Liver (tissue), 9 donors: ENCODE data around the gene GPR25. TPM values are rescaled to one million over a fixed set of nuclear protein-coding genes. Genes with fewer than 3 reads are reported as not detected.

Experiments used
- DNase-seq: peaks from one replicate; pipeline ENCODE4 v3.0.0-alpha.2; 2017; ENCODE audit warnings: low spot score
- H3K27ac ChIP-seq, 2 donors: one replicate each; pipeline ENCODE4 v1.7.0; 2013; ENCODE audit warnings: inconsistent platforms in 2 of 2, low read length in 2 of 2, control low read depth in 1 of 2, low read depth in 1 of 2, mild to moderate bottlenecking in 1 of 2
- H3K27me3 ChIP-seq, 4 donors: one replicate each; pipeline versions ENCODE4 v1.6.1 to v1.7.0; 2013; ENCODE audit warnings: low read length in 3 of 4, inconsistent platforms in 1 of 4, mild to moderate bottlenecking in 1 of 4, moderate library complexity in 1 of 4; ENCODE audit not compliant: control insufficient read depth in 4 of 4, insufficient read depth in 4 of 4
- H3K36me3 ChIP-seq, 4 donors: one replicate each; pipeline versions ENCODE4 v1.6.1 to v1.7.0; 2013; ENCODE audit warnings: low read length in 3 of 4, mild to moderate bottlenecking in 3 of 4, low read depth in 1 of 4, moderate library complexity in 1 of 4; ENCODE audit not compliant: control insufficient read depth in 4 of 4, insufficient read depth in 3 of 4
- H3K4me1 ChIP-seq, 4 donors: one replicate each; pipeline versions ENCODE4 v1.6.1 to v1.7.0; 2013; ENCODE audit warnings: low read length in 3 of 4, mild to moderate bottlenecking in 3 of 4, moderate library complexity in 1 of 4; ENCODE audit not compliant: control insufficient read depth in 4 of 4, insufficient read depth in 4 of 4
- H3K4me3 ChIP-seq, 3 donors: one replicate each; pipeline versions ENCODE4 v1.6.1 to v1.7.0; 2013; ENCODE audit warnings: low read length in 3 of 3, control low read depth in 1 of 3, low read depth in 1 of 3, mild to moderate bottlenecking in 1 of 3
- H3K9ac ChIP-seq, 2 donors: one replicate each; pipeline ENCODE4 v1.7.0; 2013; ENCODE audit warnings: low read length in 2 of 2, mild to moderate bottlenecking in 2 of 2, moderate library complexity in 2 of 2, control low read depth in 1 of 2, low read depth in 1 of 2
- H3K9me3 ChIP-seq, 4 donors: one replicate each; pipeline versions ENCODE4 v1.6.1 to v1.7.0; 2013; ENCODE audit warnings: low read length in 3 of 4; ENCODE audit not compliant: control insufficient read depth in 4 of 4
- EGR1 ChIP-seq, 2 donors: IDR thresholded peaks; 2 replicates each; pipeline ENCODE4 v1.6.1; 2016 to 2018; ENCODE audit warnings: antibody characterized with exemption in 2 of 2, low read depth in 2 of 2
- FOXA2 ChIP-seq: IDR thresholded peaks from 2 replicates; pipeline ENCODE4 v1.6.1; 2016; ENCODE audit warnings: antibody characterized with exemption
- HNF4A ChIP-seq, 2 donors: conservative IDR thresholded peaks; 2 replicates each; pipeline ENCODE4 v1.6.1; 2016; ENCODE audit warnings: antibody characterized with exemption in 2 of 2, mild to moderate bottlenecking in 2 of 2
- HNF4G ChIP-seq: IDR thresholded peaks from 2 replicates; pipeline ENCODE4 v1.6.1; 2016; ENCODE audit warnings: antibody characterized with exemption
- JUND ChIP-seq, 2 donors: IDR thresholded peaks; 2 replicates each; pipeline ENCODE4 v1.6.1; 2016; ENCODE audit warnings: antibody characterized with exemption in 2 of 2
- RAD21 ChIP-seq, 2 donors: IDR thresholded peaks; 2 replicates each; pipeline ENCODE4 v1.6.1; 2016; ENCODE audit warnings: antibody characterized with exemption in 2 of 2, mild to moderate bottlenecking in 2 of 2
- RXRA ChIP-seq, 2 donors: IDR thresholded peaks; 2 replicates each; pipeline ENCODE4 v1.6.1; 2017 to 2018; ENCODE audit warnings: antibody characterized with exemption in 2 of 2, mild to moderate bottlenecking in 1 of 2
- SP1 ChIP-seq: IDR thresholded peaks from 2 replicates; pipeline ENCODE4 v1.6.1; 2018; ENCODE audit warnings: antibody characterized with exemption, mild to moderate bottlenecking
- WGBS: extraction: QIAGEN DNeasy Blood & Tissue Kit; methylation state at CpG from one replicate; pipeline ENCODE4 v1.1.7; 2013; 5-methylcytosine and 5-hydroxymethylcytosine counted together
- polyA plus RNA-seq, 2 donors: library from polyadenylated mRNA; stranded (reverse) in 1 of 2; unstranded in 1 of 2; fragments of 200-250 nt in 1 of 2; fragments of >200 nt in 1 of 2; fragmentation: Nextera tagmentation in 1 of 2; extraction: Ambion mirVana in 1 of 2; gene quantifications; one replicate each; pipeline versions ENCODE4 v1.2.1 to v1.2.3, GENCODE V29; 2013 to 2015
- total RNA-seq, 2 donors: library from RNA; depleted of rRNA; stranded (reverse); fragments of >200 nt; gene quantifications; one replicate each; pipeline ENCODE4 v1.2.3, GENCODE V29; 2014
- TF ChIP-seq, protein P1 (sequence below): IDR thresholded peaks from 2 replicates; pipeline ENCODE4 v1.6.1; 2016; ENCODE audit warnings: antibody characterized with exemption
- TF ChIP-seq, protein P2 (sequence below): IDR thresholded peaks from 2 replicates; pipeline ENCODE4 v1.6.1; 2016; ENCODE audit warnings: antibody characterized with exemption
- TF ChIP-seq, protein P3 (sequence below): fragments of 150-350 bp; IDR thresholded peaks from 2 replicates; pipeline ENCODE4 v1.5.1; 2017; ENCODE audit warnings: improper control_type of control experiment, low read depth, low read length; ENCODE audit not compliant: missing input control
- donor health status: healthy.
- donor health status: healthy.
- donor health status: healthy.
- donor health status: healthy.
- donor health status: healthy.

The GPR25 gene
- total and polyA plus RNA-seq, 4 donors = 0.08 to 0.13 TPM; not detected in 2

DNA sequence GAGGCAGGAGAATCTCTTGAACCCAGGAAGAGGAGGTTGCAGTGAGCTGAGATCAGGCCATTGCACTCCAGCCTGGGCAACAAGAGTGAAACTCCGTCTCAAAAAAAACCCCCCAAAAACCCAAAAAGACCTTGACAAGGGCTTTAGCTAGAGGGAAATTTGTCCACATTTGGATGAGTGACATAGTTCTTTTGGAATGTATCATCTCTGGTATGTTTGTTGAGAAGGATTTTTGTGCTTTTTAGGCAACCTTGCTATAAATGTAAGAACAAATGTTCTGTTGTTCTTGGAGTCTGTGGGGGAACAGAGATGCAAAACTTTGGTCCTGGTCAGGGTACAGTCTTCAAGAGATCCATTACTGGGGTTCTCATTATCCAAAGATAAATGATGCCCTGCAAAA is 50.8 kb downstream of the GPR25 start:
- WGBS = 87% methylated on average over 1 of the region's 1 CpG
- TF ChIP-seq, protein P1, sequence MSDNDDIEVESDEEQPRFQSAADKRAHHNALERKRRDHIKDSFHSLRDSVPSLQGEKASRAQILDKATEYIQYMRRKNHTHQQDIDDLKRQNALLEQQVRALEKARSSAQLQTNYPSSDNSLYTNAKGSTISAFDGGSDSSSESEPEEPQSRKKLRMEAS = no peak
- TF ChIP-seq, protein P2, sequence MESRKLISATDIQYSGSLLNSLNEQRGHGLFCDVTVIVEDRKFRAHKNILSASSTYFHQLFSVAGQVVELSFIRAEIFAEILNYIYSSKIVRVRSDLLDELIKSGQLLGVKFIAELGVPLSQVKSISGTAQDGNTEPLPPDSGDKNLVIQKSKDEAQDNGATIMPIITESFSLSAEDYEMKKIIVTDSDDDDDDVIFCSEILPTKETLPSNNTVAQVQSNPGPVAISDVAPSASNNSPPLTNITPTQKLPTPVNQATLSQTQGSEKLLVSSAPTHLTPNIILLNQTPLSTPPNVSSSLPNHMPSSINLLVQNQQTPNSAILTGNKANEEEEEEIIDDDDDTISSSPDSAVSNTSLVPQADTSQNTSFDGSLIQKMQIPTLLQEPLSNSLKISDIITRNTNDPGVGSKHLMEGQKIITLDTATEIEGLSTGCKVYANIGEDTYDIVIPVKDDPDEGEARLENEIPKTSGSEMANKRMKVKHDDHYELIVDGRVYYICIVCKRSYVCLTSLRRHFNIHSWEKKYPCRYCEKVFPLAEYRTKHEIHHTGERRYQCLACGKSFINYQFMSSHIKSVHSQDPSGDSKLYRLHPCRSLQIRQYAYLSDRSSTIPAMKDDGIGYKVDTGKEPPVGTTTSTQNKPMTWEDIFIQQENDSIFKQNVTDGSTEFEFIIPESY = no peak
- no peak for TF ChIP-seq HNF4G
- TF ChIP-seq, protein P3, sequence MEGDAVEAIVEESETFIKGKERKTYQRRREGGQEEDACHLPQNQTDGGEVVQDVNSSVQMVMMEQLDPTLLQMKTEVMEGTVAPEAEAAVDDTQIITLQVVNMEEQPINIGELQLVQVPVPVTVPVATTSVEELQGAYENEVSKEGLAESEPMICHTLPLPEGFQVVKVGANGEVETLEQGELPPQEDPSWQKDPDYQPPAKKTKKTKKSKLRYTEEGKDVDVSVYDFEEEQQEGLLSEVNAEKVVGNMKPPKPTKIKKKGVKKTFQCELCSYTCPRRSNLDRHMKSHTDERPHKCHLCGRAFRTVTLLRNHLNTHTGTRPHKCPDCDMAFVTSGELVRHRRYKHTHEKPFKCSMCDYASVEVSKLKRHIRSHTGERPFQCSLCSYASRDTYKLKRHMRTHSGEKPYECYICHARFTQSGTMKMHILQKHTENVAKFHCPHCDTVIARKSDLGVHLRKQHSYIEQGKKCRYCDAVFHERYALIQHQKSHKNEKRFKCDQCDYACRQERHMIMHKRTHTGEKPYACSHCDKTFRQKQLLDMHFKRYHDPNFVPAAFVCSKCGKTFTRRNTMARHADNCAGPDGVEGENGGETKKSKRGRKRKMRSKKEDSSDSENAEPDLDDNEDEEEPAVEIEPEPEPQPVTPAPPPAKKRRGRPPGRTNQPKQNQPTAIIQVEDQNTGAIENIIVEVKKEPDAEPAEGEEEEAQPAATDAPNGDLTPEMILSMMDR = no peak
- TF ChIP-seq FOXA2 = no peak
- no peak for TF ChIP-seq HNF4A (conservative IDR thresholded peaks at IDR 0.05)
- TF ChIP-seq EGR1 (IDR thresholded peaks at IDR 0.05; ENCODE audit: low read depth in 2 of 2) = no peak
- TF ChIP-seq RAD21 (IDR thresholded peaks at IDR 0.05) = no peak
- TF ChIP-seq JUND (IDR thresholded peaks at IDR 0.05) = no peak
- TF ChIP-seq RXRA (IDR thresholded peaks at IDR 0.05) = no peak
- TF ChIP-seq SP1 = no peak
- no peaks in the 10 kb centered on the region for H3K9me3 ChIP-seq
- H3K4me3 ChIP-seq = no peak overlapping the region
- no peaks in the 10 kb centered on the region for H3K36me3 ChIP-seq
- H3K27me3 ChIP-seq = no peaks in the 10 kb centered on the region
- H3K27ac ChIP-seq = no peak overlapping the region
- no peak overlapping the region for H3K9ac ChIP-seq
- DNase-seq = no peak
- H3K4me1 ChIP-seq = no peaks in the 10 kb centered on the region

Other genes with a start within 250 kb of the GPR25 start
- 10 to 100 TPM; 10.2 to 12.1 TPM for gene DDX59, start 203.1 kb upstream of the GPR25 start, total RNA-seq
- 1 to 10 TPM; 5.8 to 7.0 TPM for gene DDX59, start 203.1 kb upstream of the GPR25 start, polyA plus RNA-seq
- 1 to 10 TPM; 4.0 to 8.6 TPM for gene CAMSAP2, start 134.1 kb upstream of the GPR25 start, total RNA-seq
- 1 to 10 TPM; 1.9 to 3.0 TPM for gene CAMSAP2, start 134.1 kb upstream of the GPR25 start, polyA plus RNA-seq
- gene INAVA, start 21.9 kb downstream of the GPR25 start, total RNA-seq = 1 to 10 TPM in 1 of 2 donors, under 1 TPM in 1; 0.67 to 3.1 TPM
- under 1 TPM; 0.19 to 0.32 TPM for gene INAVA, start 21.9 kb downstream of the GPR25 start, polyA plus RNA-seq
- gene KIF21B, start 150.7 kb downstream of the GPR25 start, total RNA-seq = 1 to 10 TPM; 1.6 to 1.9 TPM
- under 1 TPM; 0.42 to 0.45 TPM for gene KIF21B, start 150.7 kb downstream of the GPR25 start, polyA plus RNA-seq
- gene CACNA1S, start 239.4 kb downstream of the GPR25 start, total RNA-seq = under 1 TPM; under 0.01 to 0.33 TPM
- not detected for gene CACNA1S, start 239.4 kb downstream of the GPR25 start, polyA plus RNA-seq